Subcutaneous adipose tissue (tissue), 4 donors: Measurements from ENCODE around the gene RFTN2. TPM values are rescaled to one million over a fixed set of nuclear protein-coding genes. Genes with fewer than 3 reads are reported as not detected.

Experiments
- total RNA-seq, 4 donors: library from RNA; depleted of rRNA; stranded (reverse); fragments of >200 nt; gene quantifications; one replicate each; pipeline ENCODE4 v1.1.0, GENCODE V29; 2016
- TF ChIP-seq, protein P1 (sequence below): fragments of 450-650 bp; IDR thresholded peaks from one replicate; pipeline ENCODE4 v1.5.1; 2016; ENCODE audit warnings: low read depth, mild to moderate bottlenecking, control low read depth, antibody characterized with exemption, moderate library complexity

Gene RFTN2
- total RNA-seq, 4 donors from 2014 or later, result 12.7 to 29.6 (median 23.0) TPM

DNA sequence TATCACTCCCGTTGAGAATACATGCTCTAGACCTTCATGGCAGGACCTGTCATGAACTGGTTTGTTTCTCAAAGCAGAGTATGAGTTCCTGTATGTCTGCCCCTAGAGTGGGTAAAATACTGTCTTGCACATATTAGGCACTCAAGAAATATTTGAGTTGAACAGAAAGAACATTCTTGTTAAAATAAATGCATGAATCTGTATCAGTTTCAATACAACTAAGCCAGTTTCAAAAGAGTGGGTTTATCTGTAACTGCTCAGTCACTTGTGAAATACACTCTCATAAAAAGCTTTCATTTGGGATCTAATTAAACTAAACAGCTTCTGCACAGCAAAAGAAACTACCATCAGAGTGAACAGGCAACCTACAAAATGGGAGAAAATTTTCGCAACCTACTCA is 69.2 kb downstream of the RFTN2 start:
- TF ChIP-seq, protein P1, sequence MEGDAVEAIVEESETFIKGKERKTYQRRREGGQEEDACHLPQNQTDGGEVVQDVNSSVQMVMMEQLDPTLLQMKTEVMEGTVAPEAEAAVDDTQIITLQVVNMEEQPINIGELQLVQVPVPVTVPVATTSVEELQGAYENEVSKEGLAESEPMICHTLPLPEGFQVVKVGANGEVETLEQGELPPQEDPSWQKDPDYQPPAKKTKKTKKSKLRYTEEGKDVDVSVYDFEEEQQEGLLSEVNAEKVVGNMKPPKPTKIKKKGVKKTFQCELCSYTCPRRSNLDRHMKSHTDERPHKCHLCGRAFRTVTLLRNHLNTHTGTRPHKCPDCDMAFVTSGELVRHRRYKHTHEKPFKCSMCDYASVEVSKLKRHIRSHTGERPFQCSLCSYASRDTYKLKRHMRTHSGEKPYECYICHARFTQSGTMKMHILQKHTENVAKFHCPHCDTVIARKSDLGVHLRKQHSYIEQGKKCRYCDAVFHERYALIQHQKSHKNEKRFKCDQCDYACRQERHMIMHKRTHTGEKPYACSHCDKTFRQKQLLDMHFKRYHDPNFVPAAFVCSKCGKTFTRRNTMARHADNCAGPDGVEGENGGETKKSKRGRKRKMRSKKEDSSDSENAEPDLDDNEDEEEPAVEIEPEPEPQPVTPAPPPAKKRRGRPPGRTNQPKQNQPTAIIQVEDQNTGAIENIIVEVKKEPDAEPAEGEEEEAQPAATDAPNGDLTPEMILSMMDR, result no peak

- TF ChIP-seq, protein P1, result no peak
These were observed 71.1 kb downstream of the RFTN2 start for GRCh38 chr2:197604117-197604860.

DNA sequence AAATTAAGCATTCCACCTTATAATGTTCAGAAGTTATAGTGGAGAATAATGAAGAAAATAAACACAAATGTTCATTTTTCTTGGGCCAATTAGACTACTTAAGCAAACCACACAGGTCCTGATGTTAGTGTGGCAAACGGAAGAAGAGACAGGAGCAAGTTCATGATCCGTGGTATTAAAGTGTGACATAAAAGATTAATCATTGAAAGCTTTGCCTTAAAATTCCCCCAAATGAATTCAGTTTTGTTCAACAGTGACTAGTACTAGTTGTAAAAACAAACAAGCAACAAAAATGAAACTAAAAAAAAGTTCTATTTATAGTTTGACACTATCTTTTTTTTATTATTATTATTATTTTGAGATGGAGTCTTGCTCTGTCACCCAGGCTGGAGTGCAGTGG is 73.7 kb downstream of the RFTN2 start:
- TF ChIP-seq, protein P1, result no peak

- TF ChIP-seq, protein P1, result no peak
These were observed 75.1 kb downstream of the RFTN2 start for GRCh38 chr2:197600306-197600705.

GRCh38 chr2:197599285-197599965 is 76.0 kb downstream of the RFTN2 start:
- TF ChIP-seq, protein P1, result no peak

- TF ChIP-seq, protein P1, result no peak
These were observed 76.9 kb downstream of the RFTN2 start for GRCh38 chr2:197598450-197598849.

- TF ChIP-seq, protein P1, result no peak
These were observed 78.2 kb downstream of the RFTN2 start for GRCh38 chr2:197597166-197597565.
